ENCODE results near the gene MAGI2. TPM values are rescaled to one million over a fixed set of nuclear protein-coding genes. Genes with fewer than 3 reads are reported as not detected.

MAGI2 gene
- total RNA-seq, 1 donor from 2014 or later: 5.4 TPM

DNA sequence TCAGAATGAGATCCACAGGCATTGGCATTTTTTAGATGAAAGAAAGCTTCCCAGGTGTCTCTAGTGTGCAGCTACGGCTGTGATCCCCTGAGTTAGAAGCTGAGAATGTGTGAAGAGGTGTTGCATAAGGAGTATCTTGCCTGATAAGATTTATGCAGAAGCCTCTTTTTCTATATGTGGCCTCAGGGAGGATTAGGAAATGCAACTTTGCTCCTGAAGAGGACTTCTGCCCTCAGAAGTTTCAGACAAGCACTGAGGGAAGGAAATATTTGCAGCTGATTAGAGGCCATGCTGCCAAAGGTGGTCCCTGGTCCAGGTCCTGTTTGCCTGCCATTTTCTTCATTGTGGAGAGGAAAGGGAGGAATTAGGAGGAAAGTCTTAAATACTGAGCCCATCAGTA is 1103.1 kb downstream of the MAGI2 start:
- Mint-ChIP-seq H3K9me3 (ENCODE audit: unreplicated experiment) (no peaks in the 10 kb centered on the region), H3K27me3 (ENCODE audit: low read depth, unreplicated experiment) (no peaks in the 10 kb centered on the region), H3K4me1 (ENCODE audit: low read depth, unreplicated experiment) (peaks cover 8% of the 10 kb centered on the region), H3K27ac (ENCODE audit: unreplicated experiment) (no peak overlapping the region), H3K36me3 (ENCODE audit: low read depth, unreplicated experiment) (no peaks in the 10 kb centered on the region), H3K4me3 (ENCODE audit: unreplicated experiment) (no peak overlapping the region)
- no peaks in the 10 kb centered on the region for H3K79me2 ChIP-seq (ENCODE audit: insufficient read depth, low read length)
- no peaks in the 10 kb centered on the region for H4K20me1 ChIP-seq (ENCODE audit: insufficient read depth, low read length)
- no peak for DNase-seq (ENCODE audit: low read depth)
- no peak overlapping the region for H3K4me2 ChIP-seq (ENCODE audit: low read length)
- FAIRE-seq: no peak
- no peak for TF ChIP-seq EZH2 (IDR thresholded peaks at IDR 0.05; ENCODE audit: insufficient read depth, low read length)
- no peak for TF ChIP-seq CTCF (IDR thresholded peaks at IDR 0.05; ENCODE audit: insufficient read depth, low read depth, low read length)
- H3K9ac ChIP-seq (ENCODE audit: low read length): no peak overlapping the region
- no peak overlapping the region for H2AFZ ChIP-seq (ENCODE audit: low read depth, low read length)
- H3K4me1 ChIP-seq (ENCODE audit: insufficient read depth, low read length): no peaks in the 10 kb centered on the region
- H3K9me3 ChIP-seq (ENCODE audit: insufficient read depth, low read depth, low read length): no peaks in the 10 kb centered on the region
- no peaks in the 10 kb centered on the region for H3K27me3 ChIP-seq (ENCODE audit: insufficient read depth, low read length)
- no peak overlapping the region for H3K27ac ChIP-seq (ENCODE audit: low read depth, low read length)
- H3K4me3 ChIP-seq (ENCODE audit: insufficient read depth, low read depth, low read length): no peak overlapping the region
- H3K36me3 ChIP-seq (ENCODE audit: insufficient read depth, low read length): no peaks in the 10 kb centered on the region

DNA sequence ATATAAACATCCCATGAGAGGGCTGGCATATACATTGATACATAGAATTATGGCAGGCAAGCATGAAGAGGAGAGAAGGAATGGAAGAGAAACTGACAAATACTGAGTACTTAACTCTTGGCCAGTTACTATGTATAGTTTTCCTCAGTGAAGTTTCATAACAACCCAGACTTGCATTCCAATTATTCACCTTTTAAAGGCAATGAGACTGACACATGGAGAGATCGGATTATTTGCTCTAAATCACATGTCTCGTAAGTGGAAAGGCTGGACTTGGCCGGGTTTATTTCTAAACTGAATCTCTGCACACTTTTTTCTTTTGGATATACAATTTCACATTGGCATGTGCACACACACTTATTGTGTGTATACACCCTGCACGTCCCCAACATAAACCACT is 1106.6 kb downstream of the MAGI2 start:
- Histone ChIP-seq H4K20me1 (ENCODE audit: insufficient read depth, low read length) (no peaks in the 10 kb centered on the region), H3K27me3 (ENCODE audit: insufficient read depth, low read length) (no peaks in the 10 kb centered on the region), H3K9me3 (ENCODE audit: insufficient read depth, low read depth, low read length) (no peaks in the 10 kb centered on the region), H3K9ac (ENCODE audit: low read length) (no peak overlapping the region), H3K27ac (ENCODE audit: low read depth, low read length) (no peak overlapping the region), H3K36me3 (ENCODE audit: insufficient read depth, low read length) (no peaks in the 10 kb centered on the region), H3K4me3 (ENCODE audit: insufficient read depth, low read depth, low read length) (no peak overlapping the region), H3K4me1 (ENCODE audit: insufficient read depth, low read length) (no peaks in the 10 kb centered on the region), H2AFZ (ENCODE audit: low read depth, low read length) (no peak overlapping the region), H3K4me2 (ENCODE audit: low read length) (no peak overlapping the region), H3K79me2 (ENCODE audit: insufficient read depth, low read length) (no peaks in the 10 kb centered on the region)
- peaks cover 3% of the 10 kb centered on the region for H3K4me1 Mint-ChIP-seq (ENCODE audit: low read depth, unreplicated experiment)
- TF ChIP-seq CTCF (IDR thresholded peaks at IDR 0.05; ENCODE audit: insufficient read depth, low read depth, low read length) (no peak), EZH2 (IDR thresholded peaks at IDR 0.05; ENCODE audit: insufficient read depth, low read length) (no peak)
- no peaks in the 10 kb centered on the region for H3K9me3 Mint-ChIP-seq (ENCODE audit: unreplicated experiment)
- H3K27ac Mint-ChIP-seq (ENCODE audit: unreplicated experiment): no peak overlapping the region
- H3K4me3 Mint-ChIP-seq (ENCODE audit: unreplicated experiment): no peak overlapping the region
- FAIRE-seq: no peak
- H3K27me3 Mint-ChIP-seq (ENCODE audit: low read depth, unreplicated experiment): no peaks in the 10 kb centered on the region
- DNase-seq (ENCODE audit: low read depth): no peak
- H3K36me3 Mint-ChIP-seq (ENCODE audit: low read depth, unreplicated experiment): no peaks in the 10 kb centered on the region

GRCh38 chr7:78345979-78346378 is 1107.5 kb downstream of the MAGI2 start:
- H3K27ac ChIP-seq (ENCODE audit: low read depth, low read length): no peak overlapping the region
- H3K4me3 Mint-ChIP-seq (ENCODE audit: unreplicated experiment): no peak overlapping the region
- no peak overlapping the region for H3K9ac ChIP-seq (ENCODE audit: low read length)
- peaks cover 3% of the 10 kb centered on the region for H3K4me1 Mint-ChIP-seq (ENCODE audit: low read depth, unreplicated experiment)
- H3K27me3 ChIP-seq (ENCODE audit: insufficient read depth, low read length): no peaks in the 10 kb centered on the region
- no peaks in the 10 kb centered on the region for H4K20me1 ChIP-seq (ENCODE audit: insufficient read depth, low read length)
- H3K79me2 ChIP-seq (ENCODE audit: insufficient read depth, low read length): no peaks in the 10 kb centered on the region
- DNase-seq (ENCODE audit: low read depth) (no peak), FAIRE-seq (no peak)
- H3K27me3 Mint-ChIP-seq (ENCODE audit: low read depth, unreplicated experiment): no peaks in the 10 kb centered on the region
- H3K4me2 ChIP-seq (ENCODE audit: low read length): no peak overlapping the region
- no peaks in the 10 kb centered on the region for H3K4me1 ChIP-seq (ENCODE audit: insufficient read depth, low read length)
- no peaks in the 10 kb centered on the region for H3K36me3 Mint-ChIP-seq (ENCODE audit: low read depth, unreplicated experiment)
- no peak overlapping the region for H3K27ac Mint-ChIP-seq (ENCODE audit: unreplicated experiment)
- H3K4me3 ChIP-seq (ENCODE audit: insufficient read depth, low read depth, low read length): no peak overlapping the region
- H3K9me3 ChIP-seq (ENCODE audit: insufficient read depth, low read depth, low read length): no peaks in the 10 kb centered on the region
- no peak overlapping the region for H2AFZ ChIP-seq (ENCODE audit: low read depth, low read length)
- no peaks in the 10 kb centered on the region for H3K9me3 Mint-ChIP-seq (ENCODE audit: unreplicated experiment)
- TF ChIP-seq CTCF (IDR thresholded peaks at IDR 0.05; ENCODE audit: insufficient read depth, low read depth, low read length) (no peak), EZH2 (IDR thresholded peaks at IDR 0.05; ENCODE audit: insufficient read depth, low read length) (no peak)
- no peaks in the 10 kb centered on the region for H3K36me3 ChIP-seq (ENCODE audit: insufficient read depth, low read length)

Measured in astrocyte (in vitro differentiated cells and primary cell).